GM23338 (cell line): ENCODE measurements around the gene CCDC121. TPM values are rescaled to one million over a fixed set of nuclear protein-coding genes. Genes with fewer than 3 reads are reported as not detected.
A peak's percentile ranks its signal among the peaks of the same experiment; 100 is the strongest.

ENCODE experiments used
- ATAC-seq: fragments of 200-7000 bp; cut with Tn5 transposase; 3 replicates; pipeline ENCODE4 v1.9.1; 2020
- DNase-seq: peaks from one replicate; pipeline ENCODE4 v3.0.0-alpha.2; 2015; ENCODE audit warnings: low spot score
- H2AFZ ChIP-seq: fragments of 200-600 bp; sonication (generic); 2 replicates; pipeline ENCODE4 v1.8.0; 2016; ENCODE audit warnings: antibody characterized with exemption, mild to moderate bottlenecking, moderate library complexity
- H3F3A ChIP-seq: fragments of 200-600 bp; sonication (generic); replicated peaks from 2 replicates; pipeline ENCODE4 v1.8.0; 2017; ENCODE audit warnings: antibody characterized with exemption, mixed run types, low read depth
- H3K27ac ChIP-seq: fragments of 200-600 bp; sonication (generic); 2 replicates; pipeline ENCODE4 v1.6.1; 2016; ENCODE audit warnings: low read depth
- H3K27me3 ChIP-seq: fragments of 200-600 bp; sonication (generic); 2 replicates; pipeline ENCODE4 v1.8.0; 2016; ENCODE audit warnings: mild to moderate bottlenecking, mixed run types, moderate library complexity; ENCODE audit not compliant: insufficient read depth
- H3K36me3 ChIP-seq: fragments of 200-600 bp; sonication (generic); 2 replicates; pipeline ENCODE4 v1.8.0; 2016; ENCODE audit warnings: mild to moderate bottlenecking; ENCODE audit not compliant: insufficient read depth
- H3K4me1 ChIP-seq: fragments of 200-600 bp; sonication (generic); 2 replicates; pipeline ENCODE4 v1.8.0; 2016; ENCODE audit warnings: mild to moderate bottlenecking, moderate library complexity; ENCODE audit not compliant: insufficient read depth
- H3K4me2 ChIP-seq: fragments of 200-600 bp; sonication (generic); 2 replicates; pipeline ENCODE4 v1.7.1; 2017; ENCODE audit warnings: mixed run types
- H3K4me3 ChIP-seq: fragments of 200-600 bp; sonication (generic); 2 replicates; pipeline ENCODE4 v1.6.1; 2016; ENCODE audit warnings: mixed run types
- H3K79me2 ChIP-seq: fragments of 200-600 bp; sonication (generic); replicated peaks from 2 replicates; pipeline ENCODE4 v1.8.0; 2017; ENCODE audit warnings: mild to moderate bottlenecking; ENCODE audit not compliant: insufficient read depth
- H3K9me2 ChIP-seq: fragments of 200-600 bp; sonication (generic); 2 replicates; pipeline ENCODE4 v1.8.0; 2017; ENCODE audit not compliant: insufficient read depth
- H4K20me1 ChIP-seq: fragments of 200-600 bp; sonication (generic); replicated peaks from 2 replicates; pipeline ENCODE4 v1.8.0; 2017; ENCODE audit warnings: mild to moderate bottlenecking; ENCODE audit not compliant: insufficient read depth
- H3K27ac Mint-ChIP-seq: 2 replicates; pipeline ENCODE4 v1.8.0; 2020; ENCODE audit warnings: inconsistent platforms, mild to moderate bottlenecking, moderate library complexity, mixed read lengths
- H3K27me3 Mint-ChIP-seq: 3 replicates; pipeline ENCODE4 v1.8.0; 2022; ENCODE audit warnings: low read depth, mild to moderate bottlenecking, moderate library complexity, mixed read lengths, inconsistent platforms; ENCODE audit not compliant: insufficient read depth, poor library complexity
- H3K36me3 Mint-ChIP-seq: 3 replicates; pipeline ENCODE4 v1.8.0; 2021; ENCODE audit warnings: low read depth, mild to moderate bottlenecking, inconsistent platforms, moderate library complexity, mixed read lengths
- H3K4me1 Mint-ChIP-seq: 3 replicates; pipeline ENCODE4 v1.8.0; 2020; ENCODE audit warnings: mild to moderate bottlenecking, inconsistent platforms, mixed read lengths
- H3K4me3 Mint-ChIP-seq: 3 replicates; pipeline ENCODE4 v1.8.0; 2021; ENCODE audit warnings: moderate library complexity, mild to moderate bottlenecking, inconsistent platforms, mixed read lengths
- H3K9me3 Mint-ChIP-seq: 3 replicates; pipeline ENCODE4 v1.8.0; 2020; ENCODE audit warnings: moderate library complexity, mild to moderate bottlenecking, inconsistent platforms, mixed read lengths
- CREB1 ChIP-seq: fragments of 250-450 bp; sonication (Bioruptor Pico); IDR thresholded peaks from 2 replicates; pipeline ENCODE4 v1.5.0; 2020; ENCODE audit warnings: low read depth, mild to moderate bottlenecking, moderate library complexity
- CTCF ChIP-seq, 2 experiments: fragments of 200-600 bp in 1 of 2; sonication (generic) in 1 of 2; conservative IDR thresholded peaks; 2 replicates each; pipeline versions ENCODE4 v1.5.1 to v1.6.1; 2016 to 2017; ENCODE audit warnings: antibody characterized with exemption in 2 of 2, low read depth in 2 of 2, mild to moderate bottlenecking in 2 of 2, moderate library complexity in 1 of 2
- ETS1 ChIP-seq: IDR thresholded peaks from 2 replicates; pipeline ENCODE4 v1.6.1; 2016; ENCODE audit warnings: antibody characterized with exemption
- JUNB ChIP-seq: IDR thresholded peaks from one replicate; pipeline ENCODE4 v1.6.1; 2016; ENCODE audit warnings: antibody characterized with exemption; ENCODE audit not compliant: unreplicated experiment
- POLR2AphosphoS5 ChIP-seq: IDR thresholded peaks from 2 replicates; pipeline ENCODE4 v1.6.1; 2016; ENCODE audit warnings: antibody characterized with exemption, low read depth
- REST ChIP-seq: IDR thresholded peaks from one replicate; pipeline ENCODE4 v1.6.1; 2018; ENCODE audit warnings: antibody characterized with exemption; ENCODE audit not compliant: unreplicated experiment
- STAT1 ChIP-seq: IDR thresholded peaks from one replicate; pipeline ENCODE4 v1.6.1; 2016; ENCODE audit warnings: antibody characterized with exemption; ENCODE audit not compliant: unreplicated experiment
- ZNF114 ChIP-seq: fragments of 250-450 bp; sonication (Bioruptor Pico); IDR thresholded peaks from 2 replicates; pipeline ENCODE4 v1.5.0; 2020; ENCODE audit warnings: mild to moderate bottlenecking, moderate library complexity
- ZNF331 ChIP-seq: fragments of 250-450 bp; sonication (Bioruptor Pico); IDR thresholded peaks from 2 replicates; pipeline ENCODE4 v1.5.0; 2020; ENCODE audit warnings: low read depth, mild to moderate bottlenecking, moderate library complexity
- ZNF462 ChIP-seq: fragments of 250-450 bp; sonication (Bioruptor Pico); IDR thresholded peaks from 2 replicates; pipeline ENCODE4 v1.5.0; 2020; ENCODE audit warnings: mild to moderate bottlenecking, moderate library complexity
- polyA plus RNA-seq: library from polyadenylated mRNA; unstranded; fragments of >200 nt; fragmentation: Nextera tagmentation; extraction: Ambion mirVana; gene quantifications from 2 replicates; pipeline ENCODE4 v1.2.1, GENCODE V29; 2016
- total RNA-seq: library from RNA; depleted of rRNA; stranded (reverse); fragments of >200 nt; shearing (Covaris generic); gene quantifications from 2 replicates; pipeline ENCODE4 v1.2.3, GENCODE V29; 2014

CCDC121 gene
- total and polyA plus RNA-seq, 2 experiments from 2014 or later: 1.6 to 1.9 TPM

- TF ChIP-seq ZNF462 (CRISPR knock-in tag) (no peak), ZNF114 (CRISPR knock-in tag) (no peak), CREB1 (no peak), ETS1 (no peak), POLR2AphosphoS5 (no peak)
Measured at GRCh38 chr2:27664154-27664574, 35.4 kb upstream of the CCDC121 start (continued).

GRCh38 chr2:27663285-27664153 is 34.7 kb upstream of the CCDC121 start, which contains the start of the genes SLC4A1AP and SUPT7L:
Gene SLC4A1AP, plus strand, starts transcription at chr2:27663889. Its CDS starts 26 bp downstream, at chr2:27663915.
Gene SUPT7L, minus strand, starts transcription at chr2:27663614. Its CDS starts 1,422 bp downstream, at chr2:27662192.
- H3K36me3 ChIP-seq: peaks cover 6% of the 10 kb centered on the region; the same call in 1 of the 2 replicates
- peak within 1 kb of the TSS; percentile 95 for H3K27ac ChIP-seq
- H3K27ac Mint-ChIP-seq: peak within 1 kb of the TSS; percentile 99
- H3K4me1 Mint-ChIP-seq: peaks cover 8% of the 10 kb centered on the region; the same call in 1 of the 3 replicates
- DNase-seq: peak; percentile 91
- no peaks in the 10 kb centered on the region for H3K27me3 ChIP-seq
- peaks cover 27% of the 10 kb centered on the region for H3K79me2 ChIP-seq
- ATAC-seq: peak; percentile 91
- H3K9me2 ChIP-seq: no peaks in the 10 kb centered on the region
- H3K4me2 ChIP-seq: peak within 1 kb of the TSS; percentile 98
- peaks cover 45% of the 10 kb centered on the region for H3K36me3 Mint-ChIP-seq
- H3K4me1 ChIP-seq: peaks cover 14% of the 10 kb centered on the region
- H3K9me3 Mint-ChIP-seq: no peaks in the 10 kb centered on the region; the same call in 2 of the 3 replicates
- H3F3A ChIP-seq: no peaks in the 10 kb centered on the region
- H2AFZ ChIP-seq: peak within 1 kb of the TSS; percentile 100
- H3K4me3 ChIP-seq: peak within 1 kb of the TSS; percentile 83
- H4K20me1 ChIP-seq: no peaks in the 10 kb centered on the region
- H3K4me3 Mint-ChIP-seq: peak within 1 kb of the TSS; percentile 98
- peaks cover 7% of the 10 kb centered on the region for H3K27me3 Mint-ChIP-seq
- no peak for TF ChIP-seq ZNF331
- TF ChIP-seq POLR2AphosphoS5: peak; percentile 67
- TF ChIP-seq JUNB: no peak
- TF ChIP-seq REST: no peak
- TF ChIP-seq CREB1: peak; percentile 68; the same call in 1 of the 2 replicates
- no peak for TF ChIP-seq CTCF (conservative IDR thresholded peaks at IDR 0.05; ENCODE audit: low read depth in 2 of 2)
- TF ChIP-seq STAT1: no peak
